ENCODE results near the gene STK17A. TPM values are rescaled to one million over a fixed set of nuclear protein-coding genes. Genes with fewer than 3 reads are reported as not detected.
A peak's percentile ranks its signal among the peaks of the same experiment; 100 is the strongest.
"Not testable (repeated sequence)": the region's sequence is repeated elsewhere in the genome, so short reads cannot be mapped to it uniquely, and the experiment has no call there.

The STK17A gene
- total RNA-seq, 1 donor from 2014 or later, result 44.8 TPM

GRCh38 chr7:43573832-43574231 is 9.1 kb upstream of the STK17A start:
- not testable (repeated sequence) for H3K27ac Mint-ChIP-seq; H3K9me3 Mint-ChIP-seq; DNase-seq (ENCODE audit: low spot score); H3K27me3 Mint-ChIP-seq (ENCODE audit: insufficient read depth); H3K4me3 Mint-ChIP-seq; H3K36me3 Mint-ChIP-seq (ENCODE audit: low read depth)
- intact Hi-C loops (cut with micrococcal nuclease), result loop anchor here (5.0 kb wide), 1 partner anchor 57 kb away; no protein-coding TSS in a partner anchor
- H3K4me1 Mint-ChIP-seq (ENCODE audit: low read depth), result peaks cover 32% of the 10 kb centered on the region

- H3K4me1 Mint-ChIP-seq (ENCODE audit: low read depth), result peaks cover 24% of the 10 kb centered on the region
- no peak overlapping the region for H3K4me3 Mint-ChIP-seq
- intact Hi-C loops (cut with micrococcal nuclease), result no loop called here
- H3K27ac Mint-ChIP-seq, result no peak overlapping the region
- peaks cover 2% of the 10 kb centered on the region for H3K27me3 Mint-ChIP-seq (ENCODE audit: insufficient read depth)
- H3K36me3 Mint-ChIP-seq (ENCODE audit: low read depth), result peaks cover 10% of the 10 kb centered on the region
- no peaks in the 10 kb centered on the region for H3K9me3 Mint-ChIP-seq
- no peak for DNase-seq (ENCODE audit: low spot score)
Observed at GRCh38 chr7:43575506-43575905, 7.4 kb upstream of the STK17A start.

- intact Hi-C loops (cut with micrococcal nuclease), result no loop called here
- Mint-ChIP-seq H3K4me3 (no peak overlapping the region), H3K36me3 (ENCODE audit: low read depth) (peaks cover 10% of the 10 kb centered on the region), H3K9me3 (no peaks in the 10 kb centered on the region), H3K4me1 (ENCODE audit: low read depth) (peaks cover 17% of the 10 kb centered on the region), H3K27ac (no peak overlapping the region), H3K27me3 (ENCODE audit: insufficient read depth) (peaks cover 7% of the 10 kb centered on the region)
- DNase-seq (ENCODE audit: low spot score), result no peak
Observed at GRCh38 chr7:43576241-43576640, 6.7 kb upstream of the STK17A start.

- Mint-ChIP-seq H3K36me3 (ENCODE audit: low read depth) (peaks cover 10% of the 10 kb centered on the region), H3K9me3 (no peaks in the 10 kb centered on the region), H3K27me3 (ENCODE audit: insufficient read depth) (peaks cover 18% of the 10 kb centered on the region), H3K4me3 (no peak overlapping the region), H3K27ac (no peak overlapping the region), H3K4me1 (ENCODE audit: low read depth) (peaks cover 22% of the 10 kb centered on the region)
- DNase-seq (ENCODE audit: low spot score), result no peak
- intact Hi-C loops (cut with micrococcal nuclease), result no loop called here
Observed at GRCh38 chr7:43577485-43577951, 5.4 kb upstream of the STK17A start.

- H3K36me3 Mint-ChIP-seq (ENCODE audit: low read depth), result peaks cover 17% of the 10 kb centered on the region
- H3K9me3 Mint-ChIP-seq, result no peaks in the 10 kb centered on the region
- intact Hi-C loops (cut with micrococcal nuclease), result loop anchor here (2.0 kb wide), 1 partner anchor 651 kb away; the partner anchor contains the start of genes MRPL32 and PSMA2
- H3K27ac Mint-ChIP-seq, result peak overlapping the region; percentile 96
- peaks cover 38% of the 10 kb centered on the region for H3K4me1 Mint-ChIP-seq (ENCODE audit: low read depth)
- peaks cover 21% of the 10 kb centered on the region for H3K27me3 Mint-ChIP-seq (ENCODE audit: insufficient read depth)
- peak overlapping the region; percentile 96 for H3K4me3 Mint-ChIP-seq
- DNase-seq (ENCODE audit: low spot score), result peak; percentile 59
Observed at GRCh38 chr7:43583424-43584194, 701 bp downstream of the STK17A start.

- peak; percentile 13 for DNase-seq (ENCODE audit: low spot score)
- Mint-ChIP-seq H3K36me3 (ENCODE audit: low read depth) (peaks cover 17% of the 10 kb centered on the region), H3K9me3 (no peaks in the 10 kb centered on the region), H3K4me3 (peak overlapping the region; percentile 96), H3K27me3 (ENCODE audit: insufficient read depth) (peaks cover 21% of the 10 kb centered on the region), H3K27ac (peak overlapping the region; percentile 96), H3K4me1 (ENCODE audit: low read depth) (peaks cover 44% of the 10 kb centered on the region)
- intact Hi-C loops (cut with micrococcal nuclease), result no loop called here
Observed at GRCh38 chr7:43584195-43584586, 1.3 kb downstream of the STK17A start.

- intact Hi-C loops (cut with micrococcal nuclease), result not testable (repeated sequence)
Observed at GRCh38 chr7:43584733-43585132, 1.8 kb downstream of the STK17A start.

GRCh38 chr7:43585562-43585961 is 2.7 kb downstream of the STK17A start:
- Mint-ChIP-seq H3K4me1 (ENCODE audit: low read depth) (peaks cover 56% of the 10 kb centered on the region), H3K9me3 (no peaks in the 10 kb centered on the region), H3K27me3 (ENCODE audit: insufficient read depth) (peaks cover 18% of the 10 kb centered on the region), H3K27ac (peak overlapping the region; percentile 96), H3K4me3 (peak overlapping the region; percentile 96), H3K36me3 (ENCODE audit: low read depth) (peaks cover 21% of the 10 kb centered on the region)
- no peak for DNase-seq (ENCODE audit: low spot score)
- intact Hi-C loops (cut with micrococcal nuclease), result no loop called here

More at GRCh38 chr7:43584733-43585132, 1.8 kb downstream of the STK17A start:
- H3K27me3 Mint-ChIP-seq (ENCODE audit: insufficient read depth), result peaks cover 21% of the 10 kb centered on the region
- H3K27ac Mint-ChIP-seq, result peak overlapping the region; percentile 96
- DNase-seq (ENCODE audit: low spot score); H3K9me3 Mint-ChIP-seq: not testable (repeated sequence)
- peak overlapping the region; percentile 96 for H3K4me3 Mint-ChIP-seq
- peaks cover 50% of the 10 kb centered on the region for H3K4me1 Mint-ChIP-seq (ENCODE audit: low read depth)
- H3K36me3 Mint-ChIP-seq (ENCODE audit: low read depth), result peaks cover 21% of the 10 kb centered on the region

- H3K4me3 Mint-ChIP-seq, result peak overlapping the region; percentile 96
- H3K4me1 Mint-ChIP-seq (ENCODE audit: low read depth), result peaks cover 64% of the 10 kb centered on the region
- DNase-seq (ENCODE audit: low spot score), result no peak
- H3K9me3 Mint-ChIP-seq, result no peaks in the 10 kb centered on the region
- intact Hi-C loops (cut with micrococcal nuclease), result loop anchor here (1.0 to 2.0 kb wide), 4 partner anchors 27 to 340 kb away; partner anchors contain the start of gene UBE2D4
- H3K27me3 Mint-ChIP-seq (ENCODE audit: insufficient read depth), result peaks cover 12% of the 10 kb centered on the region
- peak overlapping the region; percentile 96 for H3K27ac Mint-ChIP-seq
- H3K36me3 Mint-ChIP-seq (ENCODE audit: low read depth), result peaks cover 24% of the 10 kb centered on the region
Observed at GRCh38 chr7:43586251-43586900, 3.5 kb downstream of the STK17A start.

- DNase-seq (ENCODE audit: low spot score), result no peak
- intact Hi-C loops (cut with micrococcal nuclease), result no loop called here
- H3K36me3 Mint-ChIP-seq (ENCODE audit: low read depth), result peaks cover 30% of the 10 kb centered on the region
Observed at GRCh38 chr7:43588477-43589132, 5.7 kb downstream of the STK17A start.

GRCh38 chr7:43589133-43589478 is 6.2 kb downstream of the STK17A start:
- peaks cover 78% of the 10 kb centered on the region for H3K4me1 Mint-ChIP-seq (ENCODE audit: low read depth)
- H3K27ac Mint-ChIP-seq, result no peak overlapping the region
- DNase-seq (ENCODE audit: low spot score), result no peak
- intact Hi-C loops (cut with micrococcal nuclease), result no loop called here
- H3K36me3 Mint-ChIP-seq (ENCODE audit: low read depth), result peaks cover 32% of the 10 kb centered on the region
- no peaks in the 10 kb centered on the region for H3K27me3 Mint-ChIP-seq (ENCODE audit: insufficient read depth)
- no peak overlapping the region for H3K4me3 Mint-ChIP-seq
- no peaks in the 10 kb centered on the region for H3K9me3 Mint-ChIP-seq

More at GRCh38 chr7:43588477-43589132, 5.7 kb downstream of the STK17A start:
- H3K9me3 Mint-ChIP-seq, result no peaks in the 10 kb centered on the region
- peak overlapping the region; percentile 49 for H3K4me3 Mint-ChIP-seq
- peak overlapping the region; percentile 38 for H3K27ac Mint-ChIP-seq
- H3K4me1 Mint-ChIP-seq (ENCODE audit: low read depth), result peaks cover 73% of the 10 kb centered on the region
- H3K27me3 Mint-ChIP-seq (ENCODE audit: insufficient read depth), result no peaks in the 10 kb centered on the region

- H3K36me3 Mint-ChIP-seq (ENCODE audit: low read depth), result peaks cover 32% of the 10 kb centered on the region
- intact Hi-C loops (cut with micrococcal nuclease), result loop anchor here (2.0 to 5.0 kb wide), 2 partner anchors 89 to 1608 kb away; no protein-coding TSS in a partner anchor
- no peaks in the 10 kb centered on the region for H3K9me3 Mint-ChIP-seq
- DNase-seq (ENCODE audit: low spot score), result no peak
- H3K4me1 Mint-ChIP-seq (ENCODE audit: low read depth), result peaks cover 84% of the 10 kb centered on the region
- H3K4me3 Mint-ChIP-seq, result no peak overlapping the region
- no peak overlapping the region for H3K27ac Mint-ChIP-seq
- no peaks in the 10 kb centered on the region for H3K27me3 Mint-ChIP-seq (ENCODE audit: insufficient read depth)
Observed at GRCh38 chr7:43589728-43590127, 6.8 kb downstream of the STK17A start.

All from activated T-helper 1 cell treated with anti-CD3 and anti-CD28 coated beads, Interleukin-12 subunit alpha, Interleukin-12 subunit beta, Interleukin-2, Interleukin-4 antibody, amounts not matched to agents 30 ng/mL and 10 ng/mL and 1 ng/mL, durations not matched to agents 14 hours and 24 hours and 36 hours (primary cell).